GM18858 (cell line): ENCODE measurements around the gene LDLRAD4.
"Not testable (repeated sequence)": the region's sequence is repeated elsewhere in the genome, so short reads cannot be mapped to it uniquely, and the experiment has no call there.

Experiments used
- ATAC-seq: cut with Tn5 transposase; IDR thresholded peaks from one replicate; pipeline ENCODE4 v1.9.1; 2021; ENCODE audit not compliant: unreplicated experiment

LDLRAD4 gene

DNA sequence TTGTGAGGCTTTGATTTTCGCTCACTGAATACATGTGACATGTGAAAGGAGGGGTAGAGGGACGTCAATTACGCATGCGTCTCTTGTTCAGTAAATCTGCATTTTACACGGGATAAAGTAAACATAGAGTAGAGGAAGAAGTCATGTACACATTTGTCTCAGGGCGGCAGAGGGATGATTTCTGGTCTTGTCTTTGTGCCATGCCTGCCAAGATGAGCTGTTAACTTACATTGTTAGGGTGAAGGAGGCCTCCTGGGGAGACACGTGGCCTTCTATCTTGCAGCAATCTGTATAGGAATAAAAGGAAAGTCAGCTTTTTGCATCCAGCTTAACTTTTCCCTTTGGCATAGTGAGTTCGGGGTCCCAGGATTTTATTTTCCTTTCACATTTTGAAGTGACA, 106.3 kb downstream of the LDLRAD4 start:
- ATAC-seq, result no peak

DNA sequence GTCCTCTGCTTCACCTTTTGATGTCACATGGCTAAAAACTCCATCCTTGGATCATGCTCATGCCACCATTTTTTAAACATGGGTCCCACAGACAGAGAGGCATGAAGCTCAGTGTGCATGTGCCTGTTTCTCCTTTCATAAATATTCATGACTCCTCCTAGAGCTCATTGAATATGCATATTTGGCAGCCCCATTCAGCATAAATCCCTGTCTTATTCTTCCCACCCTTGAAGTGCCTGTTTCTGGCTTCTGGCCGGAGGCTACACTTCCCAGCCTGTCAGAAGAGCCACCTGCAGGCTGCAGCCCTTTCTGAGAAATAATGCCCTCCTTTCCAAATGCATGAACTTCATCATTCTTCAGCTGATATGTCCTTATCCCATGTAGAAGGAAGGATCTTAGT, 109.7 kb downstream of the LDLRAD4 start:
- no peak for ATAC-seq

- no peak for ATAC-seq
These were observed 112.4 kb downstream of the LDLRAD4 start for GRCh38 chr18:13330996-13331395.

- no peak for ATAC-seq
These were observed 113.3 kb downstream of the LDLRAD4 start for GRCh38 chr18:13331846-13332245.

DNA sequence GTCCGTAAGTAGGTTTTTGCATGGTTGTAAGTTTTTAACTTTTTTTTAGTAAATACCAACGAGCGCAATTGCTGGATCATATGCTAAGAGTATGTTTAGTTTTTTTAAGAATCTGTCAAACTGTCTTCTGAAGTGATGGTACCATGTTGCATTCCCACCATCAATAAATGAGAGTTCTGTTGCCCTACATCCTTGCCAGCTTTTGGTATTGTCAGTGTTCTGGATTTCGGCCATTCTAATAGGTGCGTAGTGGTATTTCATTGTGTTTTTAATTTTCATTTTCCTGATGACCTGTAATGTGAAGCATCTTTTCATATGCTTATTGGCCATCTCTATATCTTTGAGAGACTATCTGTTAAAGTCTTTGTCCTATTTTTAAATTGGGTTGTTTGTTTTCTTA, 114.3 kb downstream of the LDLRAD4 start:
- no peak for ATAC-seq

GRCh38 chr18:13335903-13336302, 117.3 kb downstream of the LDLRAD4 start:
- no peak for ATAC-seq

GRCh38 chr18:13336841-13337240, 118.3 kb downstream of the LDLRAD4 start:
- ATAC-seq, result no peak

- ATAC-seq, result no peak
These were observed 118.8 kb downstream of the LDLRAD4 start for GRCh38 chr18:13337369-13337768.

DNA sequence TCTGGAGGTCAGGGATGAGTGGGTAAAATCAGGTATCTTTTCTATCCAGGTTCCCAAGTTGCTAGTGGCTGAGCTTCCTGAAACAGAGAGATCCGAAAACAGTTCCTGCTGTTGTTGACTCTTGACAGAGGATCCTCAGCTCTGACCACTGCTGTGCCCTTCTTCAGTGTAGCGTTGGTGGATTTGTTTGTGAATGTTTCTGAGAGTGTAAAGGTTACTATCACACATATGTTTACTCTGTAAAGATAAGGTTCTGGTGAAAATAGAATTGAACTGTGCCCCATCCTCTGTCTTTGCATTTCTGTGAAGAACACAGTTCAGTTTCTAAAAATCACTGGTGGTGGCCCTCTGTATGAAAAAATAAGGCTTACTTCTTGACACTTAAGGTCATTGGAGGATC, 119.8 kb downstream of the LDLRAD4 start:
- no peak for ATAC-seq

DNA sequence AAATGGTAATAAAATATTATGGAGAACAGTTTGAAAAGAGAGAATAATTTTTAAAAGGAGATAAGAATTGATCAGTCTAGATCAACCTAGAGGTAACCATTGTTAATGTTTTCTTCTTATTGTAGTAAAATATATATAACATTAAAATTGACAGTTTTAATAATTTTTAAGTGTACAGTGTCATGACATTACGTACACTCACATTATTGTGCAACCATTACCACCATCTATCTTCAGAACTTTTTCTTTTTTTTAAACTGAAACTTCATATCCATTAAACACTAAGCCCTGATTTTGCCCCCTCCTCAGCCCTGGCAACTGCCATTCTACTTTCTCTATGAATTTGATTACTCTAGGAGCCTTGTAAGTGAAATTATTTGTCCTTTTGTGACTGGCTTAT, 121.1 kb downstream of the LDLRAD4 start:
- ATAC-seq, result no peak

DNA sequence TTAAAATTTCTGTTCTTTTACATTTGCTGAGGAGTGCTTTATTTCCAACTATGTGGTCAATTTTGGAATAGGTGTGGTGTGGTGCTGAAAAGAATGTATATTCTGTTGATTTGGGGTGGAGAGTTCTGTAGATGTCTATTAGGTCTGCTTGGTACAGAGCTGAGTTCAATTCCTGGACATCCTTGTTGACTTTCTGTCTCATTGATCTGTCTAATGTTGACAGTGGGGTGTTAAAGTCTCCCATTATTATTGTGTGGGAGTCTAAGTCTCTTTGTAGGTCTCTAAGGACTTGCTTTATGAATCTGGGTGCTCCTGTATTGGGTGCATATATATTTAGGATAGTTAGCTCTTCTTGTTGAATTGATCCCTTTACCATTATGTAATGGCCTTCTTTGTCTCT, 127.9 kb downstream of the LDLRAD4 start:
- ATAC-seq, result not testable (repeated sequence)

GRCh38 chr18:13353084-13353823, 134.7 kb downstream of the LDLRAD4 start:
- ATAC-seq, result no peak

DNA sequence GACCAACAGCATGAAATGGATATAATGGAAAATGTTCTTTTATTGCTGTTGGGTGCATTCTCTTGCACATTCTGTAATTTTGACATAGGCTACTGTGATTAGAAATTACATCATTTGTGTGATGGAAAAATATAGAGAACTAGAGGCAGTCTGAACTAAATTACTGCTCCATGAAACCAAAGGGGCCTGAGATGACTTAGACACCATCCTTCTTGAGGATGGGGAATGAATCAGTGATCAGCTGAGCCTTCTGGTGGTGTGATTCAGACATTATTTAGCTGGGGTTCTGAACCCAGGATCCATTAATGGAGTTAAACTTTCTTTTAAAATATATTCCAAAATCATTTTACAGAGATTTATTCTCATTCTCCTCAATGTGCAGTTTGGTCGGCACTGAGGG, 135.8 kb downstream of the LDLRAD4 start:
- no peak for ATAC-seq

DNA sequence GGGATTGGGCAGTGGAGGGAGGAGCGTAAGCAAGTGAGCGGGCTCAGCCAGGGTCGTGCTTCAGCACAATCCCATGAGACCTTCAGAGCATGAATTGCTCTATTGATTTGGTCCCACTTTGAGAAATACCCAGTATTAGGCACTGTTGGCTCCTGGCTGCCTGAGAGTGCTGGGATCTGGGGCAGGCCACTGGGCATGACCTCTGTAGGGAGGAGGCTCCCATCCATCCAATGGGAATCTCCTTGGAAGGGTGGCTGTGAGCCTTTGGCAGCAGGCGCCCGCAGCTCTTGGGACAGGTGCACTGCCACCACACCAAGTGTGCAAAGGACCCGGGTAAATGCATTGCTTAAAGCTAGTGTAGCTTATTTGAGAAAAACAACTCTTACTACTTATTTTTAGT, 137.5 kb downstream of the LDLRAD4 start:
- no peak for ATAC-seq

GRCh38 chr18:13357289-13357688, 138.7 kb downstream of the LDLRAD4 start:
- no peak for ATAC-seq

GRCh38 chr18:13359210-13359609, 140.7 kb downstream of the LDLRAD4 start:
- ATAC-seq, result no peak

DNA sequence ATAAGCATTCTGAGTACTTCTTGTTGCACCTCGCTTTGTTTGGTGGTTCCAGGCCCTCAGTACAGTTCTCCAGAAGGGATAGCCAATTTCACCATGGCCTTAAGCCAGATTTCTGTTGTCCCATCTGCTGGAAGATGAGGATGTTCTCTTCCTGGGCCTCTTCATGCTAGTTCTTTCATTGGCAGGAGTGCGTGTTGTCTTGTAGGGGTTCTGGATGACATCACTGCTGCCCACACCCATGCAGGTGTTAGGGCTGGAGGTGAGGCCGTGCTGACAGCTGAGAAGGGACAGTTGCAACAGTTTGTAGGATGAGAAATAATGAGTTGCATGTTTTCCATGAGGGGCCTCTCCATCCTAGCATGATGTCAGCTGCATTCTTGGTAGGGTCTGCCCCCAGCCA, 142.9 kb downstream of the LDLRAD4 start:
- no peak for ATAC-seq

DNA sequence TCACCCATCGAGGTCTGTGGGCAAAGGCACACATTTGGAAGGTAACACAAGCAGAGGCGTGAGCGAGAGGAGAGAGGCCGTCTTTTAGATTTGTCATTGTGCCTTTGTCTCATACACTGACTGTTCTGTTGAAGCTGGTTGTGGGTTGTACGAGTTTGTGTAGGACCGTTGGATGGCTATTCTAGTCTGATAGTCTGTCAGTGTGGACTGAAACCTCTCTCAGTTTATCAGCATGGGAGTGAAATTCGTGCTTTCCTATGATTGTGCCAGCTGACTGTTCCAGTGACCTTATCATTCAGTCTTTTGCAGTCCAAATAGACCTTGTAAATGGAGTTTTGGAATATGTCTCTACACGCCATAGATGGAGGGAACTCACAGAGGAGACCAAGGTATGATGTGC, 143.5 kb downstream of the LDLRAD4 start:
- ATAC-seq, result no peak

- ATAC-seq, result no peak
These were observed 144.0 kb downstream of the LDLRAD4 start for GRCh38 chr18:13362607-13363006.

- no peak for ATAC-seq
These were observed 144.8 kb downstream of the LDLRAD4 start for GRCh38 chr18:13363359-13363758.

DNA sequence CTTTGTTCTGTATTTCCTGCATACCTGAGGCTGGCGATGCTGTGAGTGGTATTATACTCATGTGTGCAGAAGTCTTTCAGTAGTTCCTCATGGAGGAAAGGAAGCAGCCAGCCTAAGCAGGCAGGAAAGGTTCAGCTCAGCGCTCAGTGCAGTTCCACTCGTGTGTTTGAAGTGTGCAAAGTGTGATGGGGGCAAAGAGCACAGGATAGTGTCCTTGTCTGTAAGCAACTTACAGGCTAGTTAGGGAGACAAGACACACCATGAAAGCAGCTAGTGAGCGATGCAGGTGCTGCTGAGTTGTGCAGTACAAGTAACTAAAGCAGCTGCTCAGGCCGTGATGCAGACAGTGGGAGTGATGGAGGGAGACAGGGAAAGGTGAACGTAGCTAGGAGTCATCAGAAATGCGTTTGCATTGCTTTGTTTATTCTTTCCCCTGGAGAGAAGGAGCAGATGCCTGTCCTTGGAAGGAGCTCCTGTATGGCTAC, 146.2 kb downstream of the LDLRAD4 start:
- ATAC-seq, result no peak

DNA sequence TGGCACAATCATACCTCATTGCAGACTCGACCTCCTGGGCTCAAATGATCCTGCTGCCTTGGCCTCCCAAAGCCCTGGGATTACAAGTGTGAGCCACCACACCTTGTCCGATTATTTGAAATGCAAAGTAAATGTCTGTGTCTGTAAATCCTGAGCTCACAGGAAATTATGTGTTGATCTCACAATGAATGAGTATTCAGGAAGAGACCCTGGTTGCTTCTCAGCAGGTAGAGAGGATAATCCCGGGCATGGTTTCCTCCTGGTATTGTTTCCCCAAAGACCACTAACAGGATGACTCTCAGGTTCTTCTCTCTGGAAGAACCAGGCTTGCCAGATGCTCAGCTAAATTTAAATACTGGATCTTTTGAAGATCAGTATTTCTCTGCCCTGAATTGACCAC, 147.6 kb downstream of the LDLRAD4 start:
- ATAC-seq, result no peak

DNA sequence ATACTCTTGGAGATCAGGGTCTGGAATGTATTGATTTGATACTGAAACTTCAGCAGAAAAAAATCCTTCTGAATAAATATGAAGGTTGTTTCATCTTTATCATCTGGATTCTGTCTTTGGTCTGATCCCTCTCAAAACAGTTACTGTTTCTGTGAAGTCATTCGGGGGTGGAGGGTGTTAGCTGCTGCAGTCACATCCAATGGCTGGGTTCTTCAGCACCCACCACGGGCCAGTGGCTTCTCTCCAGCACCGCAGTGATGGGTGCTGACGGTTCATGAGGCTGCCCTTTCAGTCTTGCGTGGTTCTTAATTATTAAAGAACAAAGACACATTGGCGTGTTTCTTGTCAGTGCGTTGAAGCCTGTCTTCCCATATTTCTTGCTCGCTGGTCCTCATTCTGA, 148.0 kb downstream of the LDLRAD4 start:
- ATAC-seq, result no peak
